ENCODE data around the gene ANXA9.

Gene ANXA9

DNA sequence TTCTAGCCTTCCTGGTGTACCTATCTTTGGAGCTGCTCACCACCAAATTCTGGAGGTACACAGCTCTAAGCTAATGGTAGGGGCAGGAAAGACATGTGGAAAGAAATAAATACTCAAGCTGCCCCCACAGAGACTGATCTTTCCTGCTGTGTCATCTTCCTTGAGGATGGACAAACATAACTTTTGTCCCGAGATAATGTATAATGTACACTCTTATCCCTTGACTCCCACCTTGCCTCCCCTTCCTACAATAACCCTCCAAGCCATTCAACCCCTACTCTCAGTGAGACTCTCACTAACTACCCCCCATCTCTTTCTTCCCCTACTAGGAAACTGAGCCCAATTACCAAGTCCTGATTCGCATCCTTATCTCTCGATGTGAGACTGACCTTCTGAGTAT lies 12.2 kb downstream of the ANXA9 start:
- Histone ChIP-seq H3K4me3 (ENCODE audit: low read depth, low read length) (no peak overlapping the region), H3K4me1 (no peaks in the 10 kb centered on the region; the same call in 1 of the 2 replicates), H3K9me3 (no peaks in the 10 kb centered on the region), H3K36me3 (no peaks in the 10 kb centered on the region; the same call in none of the 2 replicates), H3K27me3 (no peaks in the 10 kb centered on the region)
- DNase-seq = no peak
- TF ChIP-seq, protein P1, sequence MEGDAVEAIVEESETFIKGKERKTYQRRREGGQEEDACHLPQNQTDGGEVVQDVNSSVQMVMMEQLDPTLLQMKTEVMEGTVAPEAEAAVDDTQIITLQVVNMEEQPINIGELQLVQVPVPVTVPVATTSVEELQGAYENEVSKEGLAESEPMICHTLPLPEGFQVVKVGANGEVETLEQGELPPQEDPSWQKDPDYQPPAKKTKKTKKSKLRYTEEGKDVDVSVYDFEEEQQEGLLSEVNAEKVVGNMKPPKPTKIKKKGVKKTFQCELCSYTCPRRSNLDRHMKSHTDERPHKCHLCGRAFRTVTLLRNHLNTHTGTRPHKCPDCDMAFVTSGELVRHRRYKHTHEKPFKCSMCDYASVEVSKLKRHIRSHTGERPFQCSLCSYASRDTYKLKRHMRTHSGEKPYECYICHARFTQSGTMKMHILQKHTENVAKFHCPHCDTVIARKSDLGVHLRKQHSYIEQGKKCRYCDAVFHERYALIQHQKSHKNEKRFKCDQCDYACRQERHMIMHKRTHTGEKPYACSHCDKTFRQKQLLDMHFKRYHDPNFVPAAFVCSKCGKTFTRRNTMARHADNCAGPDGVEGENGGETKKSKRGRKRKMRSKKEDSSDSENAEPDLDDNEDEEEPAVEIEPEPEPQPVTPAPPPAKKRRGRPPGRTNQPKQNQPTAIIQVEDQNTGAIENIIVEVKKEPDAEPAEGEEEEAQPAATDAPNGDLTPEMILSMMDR (IDR thresholded peaks at IDR 0.05; ENCODE audit: low read depth, low read length) = no peak

DNA sequence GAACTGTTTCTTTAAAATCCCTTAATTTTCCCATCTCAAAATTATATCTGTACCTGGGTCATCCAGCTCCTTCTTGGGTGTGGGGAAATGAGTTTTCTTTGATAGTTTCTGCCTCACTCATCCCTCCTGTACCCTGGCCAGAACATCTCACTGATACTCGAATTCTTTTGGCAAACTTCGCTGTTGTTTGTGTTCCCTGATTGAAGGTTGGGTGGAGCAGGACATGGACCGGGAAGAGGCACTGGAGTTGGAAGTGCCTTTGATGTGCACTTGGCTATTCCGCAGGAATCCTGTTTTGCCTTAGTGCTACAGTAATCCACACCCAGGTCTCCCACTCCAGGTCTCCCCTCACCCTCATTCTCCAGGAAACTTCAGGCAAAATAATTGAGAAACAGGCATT lies 13.4 kb downstream of the ANXA9 start:
- Histone ChIP-seq H3K4me3 (ENCODE audit: low read depth, low read length) (no peak overlapping the region), H3K4me1 (no peaks in the 10 kb centered on the region; the same call in 1 of the 2 replicates), H3K27me3 (no peaks in the 10 kb centered on the region), H3K36me3 (no peaks in the 10 kb centered on the region; the same call in none of the 2 replicates), H3K9me3 (no peaks in the 10 kb centered on the region)
- no peak for DNase-seq
- TF ChIP-seq, protein P1 (IDR thresholded peaks at IDR 0.05; ENCODE audit: low read depth, low read length) = no peak

DNA sequence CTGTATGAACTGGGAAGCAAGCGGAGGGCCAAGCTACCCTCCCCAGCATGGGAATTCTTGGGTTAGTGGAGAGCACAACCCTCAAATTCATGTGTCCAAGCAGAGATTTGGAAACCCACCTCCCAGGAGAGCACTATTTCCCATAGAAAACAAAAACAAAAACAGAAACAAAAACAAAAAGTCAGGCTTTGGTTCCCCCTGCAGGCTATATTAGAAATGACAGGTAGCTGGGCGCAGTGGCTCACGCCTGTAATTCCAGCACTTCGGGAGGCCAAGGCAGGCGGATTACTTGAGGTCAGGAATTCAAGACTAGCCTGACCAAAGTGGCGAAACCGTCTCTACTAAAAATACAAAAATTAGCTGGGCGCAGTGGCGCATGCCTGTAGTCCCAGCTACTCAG lies 13.8 kb downstream of the ANXA9 start:
- Histone ChIP-seq H3K27me3 (no peaks in the 10 kb centered on the region), H3K9me3 (no peaks in the 10 kb centered on the region), H3K4me1 (no peaks in the 10 kb centered on the region; the same call in 1 of the 2 replicates), H3K36me3 (no peaks in the 10 kb centered on the region; the same call in none of the 2 replicates), H3K4me3 (ENCODE audit: low read depth, low read length) (no peak overlapping the region)
- TF ChIP-seq, protein P1 (IDR thresholded peaks at IDR 0.05; ENCODE audit: low read depth, low read length) = peak; percentile 71
- DNase-seq = peak; percentile 37

DNA sequence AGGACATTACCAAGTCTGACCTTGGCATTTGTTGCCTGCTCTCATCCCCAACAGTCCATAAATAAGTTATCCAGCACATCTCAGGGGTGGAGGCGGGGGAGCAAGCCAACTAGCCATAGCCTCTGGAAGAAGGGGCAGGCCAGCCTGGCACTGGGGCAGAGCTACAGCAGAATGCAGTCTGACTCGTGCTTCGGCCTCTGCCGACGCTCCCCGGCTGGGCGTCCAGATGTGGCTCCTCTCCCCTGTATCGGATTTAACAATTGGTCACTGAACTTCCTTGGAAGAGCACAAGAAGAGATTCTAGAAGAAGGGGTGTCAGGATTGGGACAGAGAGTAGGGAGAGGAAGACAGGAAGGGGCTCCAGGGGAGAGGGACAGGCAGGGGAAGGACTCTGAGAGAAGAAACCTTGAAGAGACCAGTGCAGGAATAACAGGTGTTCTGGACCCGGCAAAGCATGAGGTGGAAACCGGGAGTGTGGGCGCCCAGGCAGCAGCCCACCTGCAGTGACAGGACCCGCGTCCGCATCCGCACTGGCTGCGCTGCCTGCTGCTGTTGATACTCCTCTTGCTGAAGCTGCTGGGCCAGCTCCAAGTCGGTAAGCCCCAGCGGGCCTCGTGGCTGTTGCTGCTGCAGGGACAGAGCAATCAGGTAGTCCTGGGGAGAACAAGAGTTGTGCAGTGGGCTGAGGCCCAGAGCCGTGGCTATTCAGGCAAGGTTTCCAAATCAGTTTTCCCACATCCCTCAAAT lies 15.2 kb downstream of the ANXA9 start:
- Histone ChIP-seq H3K27me3 (no peaks in the 10 kb centered on the region), H3K36me3 (no peaks in the 10 kb centered on the region; the same call in none of the 2 replicates), H3K4me3 (ENCODE audit: low read depth, low read length) (no peak overlapping the region), H3K4me1 (no peaks in the 10 kb centered on the region; the same call in 1 of the 2 replicates), H3K9me3 (no peaks in the 10 kb centered on the region)
- TF ChIP-seq, protein P1 (IDR thresholded peaks at IDR 0.05; ENCODE audit: low read depth, low read length) = no peak
- DNase-seq = no peak

DNA sequence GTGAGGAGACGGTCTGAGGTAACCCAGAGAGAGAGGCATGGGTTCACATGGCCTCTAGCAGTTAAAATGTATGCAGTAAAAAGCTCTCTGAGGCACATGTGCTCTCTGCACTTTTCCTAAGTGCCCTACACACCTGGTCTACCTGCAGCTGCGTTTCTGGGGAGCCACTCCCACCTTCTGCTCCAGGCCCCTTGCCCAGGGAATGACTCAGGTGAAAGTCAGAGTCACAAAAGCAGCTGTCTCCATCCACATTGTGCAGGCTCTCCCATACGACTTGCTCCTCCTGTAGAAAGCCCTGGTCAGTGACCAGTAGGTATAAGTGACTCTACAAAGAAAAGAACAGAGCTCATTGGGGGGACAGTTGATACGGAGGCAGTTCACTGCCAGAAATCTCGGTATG lies 15.9 kb downstream of the ANXA9 start:
- H3K9me3 ChIP-seq = no peaks in the 10 kb centered on the region
- no peaks in the 10 kb centered on the region; the same call in 1 of the 2 replicates for H3K4me1 ChIP-seq
- H3K27me3 ChIP-seq = no peaks in the 10 kb centered on the region
- TF ChIP-seq, protein P1 (IDR thresholded peaks at IDR 0.05; ENCODE audit: low read depth, low read length) = no peak
- no peak overlapping the region for H3K4me3 ChIP-seq (ENCODE audit: low read depth, low read length)
- no peaks in the 10 kb centered on the region; the same call in none of the 2 replicates for H3K36me3 ChIP-seq
- DNase-seq = no peak

DNA sequence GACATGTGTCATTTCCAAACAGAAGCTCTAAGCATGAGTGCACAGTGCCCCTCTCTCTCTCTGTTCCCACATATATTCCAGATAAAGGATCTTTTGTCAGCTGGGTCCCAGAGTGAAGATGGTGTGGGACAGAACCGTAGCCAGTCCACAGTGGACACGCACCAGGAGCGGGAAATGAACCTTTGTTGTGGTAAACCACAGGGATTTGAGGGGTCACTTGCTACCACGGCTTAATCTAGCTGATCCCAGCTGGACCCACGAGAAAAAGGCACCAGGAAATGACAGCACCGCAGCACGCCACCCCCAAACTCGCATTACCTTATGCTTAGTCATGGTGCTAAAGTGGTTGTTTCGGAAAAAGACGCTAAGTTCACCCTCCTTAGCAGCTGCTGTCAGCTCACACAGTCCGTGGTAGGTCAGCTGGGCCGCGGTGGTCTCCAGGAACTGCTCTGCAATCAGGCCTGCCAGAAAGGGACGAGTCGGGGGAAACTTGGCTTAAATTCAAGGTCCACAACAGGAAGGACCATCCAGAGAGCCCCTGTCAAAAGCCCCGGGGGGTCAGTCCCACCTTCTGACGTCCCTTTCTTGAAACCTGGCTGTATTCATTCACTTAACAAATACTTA lies 17.1 kb downstream of the ANXA9 start:
- Histone ChIP-seq H3K9me3 (no peaks in the 10 kb centered on the region), H3K4me1 (no peaks in the 10 kb centered on the region; the same call in 1 of the 2 replicates), H3K27me3 (no peaks in the 10 kb centered on the region), H3K4me3 (ENCODE audit: low read depth, low read length) (no peak overlapping the region), H3K36me3 (no peaks in the 10 kb centered on the region; the same call in none of the 2 replicates)
- DNase-seq = no peak
- TF ChIP-seq, protein P1 (IDR thresholded peaks at IDR 0.05; ENCODE audit: low read depth, low read length) = no peak
